Nephron progenitor cell (in vitro differentiated cells): Measurements from ENCODE around the gene CCDC187.

Source experiments
- DNase-seq: peaks from one replicate; pipeline ENCODE4 v3.0.0; 2021
- H3K27ac Mint-ChIP-seq: 2 replicates; pipeline ENCODE4 v1.8.0; 2021; ENCODE audit warnings: mild to moderate bottlenecking, moderate library complexity, mixed read lengths
- H3K27me3 Mint-ChIP-seq: 2 replicates; pipeline ENCODE4 v1.8.0; 2021; ENCODE audit warnings: mild to moderate bottlenecking, low read depth, mixed read lengths; ENCODE audit not compliant: poor library complexity
- H3K36me3 Mint-ChIP-seq: 2 replicates; pipeline ENCODE4 v1.8.0; 2021; ENCODE audit warnings: low read depth, mixed read lengths
- H3K4me1 Mint-ChIP-seq: 2 replicates; pipeline ENCODE4 v1.8.0; 2021; ENCODE audit warnings: mixed read lengths
- H3K4me3 Mint-ChIP-seq: 2 replicates; pipeline ENCODE4 v1.8.0; 2021; ENCODE audit warnings: mild to moderate bottlenecking, moderate library complexity, mixed read lengths
- H3K9me3 Mint-ChIP-seq: 2 replicates; pipeline ENCODE4 v1.8.0; 2021; ENCODE audit warnings: mild to moderate bottlenecking, moderate library complexity, mixed read lengths
- CTCF ChIP-seq: fragments of 200-600 bp; sonication (generic); IDR thresholded peaks from 2 replicates; pipeline ENCODE4 v1.5.0; 2021; ENCODE audit warnings: antibody characterized with exemption

Gene CCDC187

GRCh38 chr9:136262671-136263178 is 41.2 kb downstream of the CCDC187 start:
- Mint-ChIP-seq H3K4me1 (peaks cover 45% of the 10 kb centered on the region), H3K9me3 (no peaks in the 10 kb centered on the region), H3K36me3 (no peaks in the 10 kb centered on the region), H3K27ac (no peak overlapping the region), H3K27me3 (peaks cover 7% of the 10 kb centered on the region), H3K4me3 (no peak overlapping the region)
- no peak for TF ChIP-seq CTCF
- DNase-seq, result no peak

- no peak overlapping the region for H3K27ac Mint-ChIP-seq
- H3K36me3 Mint-ChIP-seq, result no peaks in the 10 kb centered on the region
- H3K4me1 Mint-ChIP-seq, result peaks cover 43% of the 10 kb centered on the region
- peaks cover 5% of the 10 kb centered on the region for H3K27me3 Mint-ChIP-seq
- TF ChIP-seq CTCF, result no peak
- no peaks in the 10 kb centered on the region for H3K9me3 Mint-ChIP-seq
- no peak overlapping the region for H3K4me3 Mint-ChIP-seq
- DNase-seq, result no peak
Measured at GRCh38 chr9:136261686-136262430, 42.0 kb downstream of the CCDC187 start.

GRCh38 chr9:136260936-136261472 is 42.9 kb downstream of the CCDC187 start:
- H3K27me3 Mint-ChIP-seq, result peaks cover 5% of the 10 kb centered on the region
- no peak overlapping the region for H3K27ac Mint-ChIP-seq

GRCh38 chr9:136260521-136260920 is 43.4 kb downstream of the CCDC187 start:
- H3K27me3 Mint-ChIP-seq, result peaks cover 5% of the 10 kb centered on the region
- H3K9me3 Mint-ChIP-seq, result no peaks in the 10 kb centered on the region
- H3K4me1 Mint-ChIP-seq, result peaks cover 51% of the 10 kb centered on the region
- TF ChIP-seq CTCF, result no peak
- no peak for DNase-seq
- H3K27ac Mint-ChIP-seq, result no peak overlapping the region
- no peak overlapping the region for H3K4me3 Mint-ChIP-seq
- H3K36me3 Mint-ChIP-seq, result no peaks in the 10 kb centered on the region

More at GRCh38 chr9:136260936-136261472, 42.9 kb downstream of the CCDC187 start:
- peaks cover 47% of the 10 kb centered on the region for H3K4me1 Mint-ChIP-seq
- H3K36me3 Mint-ChIP-seq, result no peaks in the 10 kb centered on the region
- TF ChIP-seq CTCF, result no peak
- no peaks in the 10 kb centered on the region for H3K9me3 Mint-ChIP-seq
- DNase-seq, result no peak
- no peak overlapping the region for H3K4me3 Mint-ChIP-seq

GRCh38 chr9:136259836-136260235 is 44.1 kb downstream of the CCDC187 start:
- no peak for DNase-seq
- peaks cover 57% of the 10 kb centered on the region for H3K4me1 Mint-ChIP-seq
- peaks cover 8% of the 10 kb centered on the region for H3K27me3 Mint-ChIP-seq
- H3K9me3 Mint-ChIP-seq, result no peaks in the 10 kb centered on the region
- H3K27ac Mint-ChIP-seq, result no peak overlapping the region
- no peak for TF ChIP-seq CTCF
- H3K4me3 Mint-ChIP-seq, result no peak overlapping the region
- H3K36me3 Mint-ChIP-seq, result no peaks in the 10 kb centered on the region

GRCh38 chr9:136259517-136259813 is 44.4 kb downstream of the CCDC187 start:
- DNase-seq, result no peak
- Mint-ChIP-seq H3K9me3 (no peaks in the 10 kb centered on the region), H3K4me1 (peaks cover 58% of the 10 kb centered on the region), H3K4me3 (no peak overlapping the region), H3K27me3 (peaks cover 8% of the 10 kb centered on the region), H3K36me3 (no peaks in the 10 kb centered on the region), H3K27ac (no peak overlapping the region)
- TF ChIP-seq CTCF, result no peak
